ENCODE measurements around the gene CAMTA1. TPM values are rescaled to one million over a fixed set of nuclear protein-coding genes. Genes with fewer than 3 reads are reported as not detected.

Gene CAMTA1
- total and polyA plus RNA-seq, 4 donors = 90.5 to 236 (median 195) TPM

- peaks cover 5% of the 10 kb centered on the region for H3K36me3 ChIP-seq (ENCODE audit: control insufficient read depth, insufficient read depth, low read length)
- H3K4me1 ChIP-seq (ENCODE audit: control insufficient read depth, insufficient read depth, low read length) = peaks cover 39% of the 10 kb centered on the region
- no peak overlapping the region for H3K4me3 ChIP-seq (ENCODE audit: low read depth, low read length)
- no peaks in the 10 kb centered on the region for H3K27me3 ChIP-seq (ENCODE audit: control insufficient read depth, insufficient read depth, low read length)
- 38% methylated on average over 12 of the region's 17 CpGs for WGBS (ENCODE audit: insufficient coverage)
- no peaks in the 10 kb centered on the region for H3K9me3 ChIP-seq (ENCODE audit: control insufficient read depth, insufficient read depth, low read length)
- H3K27ac ChIP-seq (ENCODE audit: low read depth, low read length) = peak overlapping the region; percentile 40
- DNase-seq (ENCODE audit: low read depth in 4 of 6, low spot score in 6 of 6) = peak in 2 of 6 donors; percentile 89 to 92
These were observed 706.0 kb downstream of the CAMTA1 start for GRCh38 chr1:7491109-7491817.

DNA sequence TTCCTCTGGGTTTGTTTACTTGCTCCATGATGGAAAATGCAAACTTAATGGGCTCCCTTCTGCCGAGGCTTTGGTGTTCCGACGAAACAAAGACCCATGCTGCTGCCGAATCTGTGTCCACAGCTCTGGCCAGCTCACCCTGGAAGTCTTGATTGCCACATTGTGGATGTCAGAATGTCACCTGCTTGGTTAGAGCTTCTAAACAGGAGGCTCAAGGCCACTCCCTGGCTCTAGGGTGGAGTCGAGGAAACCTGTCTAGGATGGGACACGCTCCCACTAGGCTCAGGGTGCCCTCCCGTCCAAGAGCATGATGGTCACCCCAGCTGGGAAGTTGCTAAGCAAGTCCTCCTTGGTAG is 706.5 kb downstream of the CAMTA1 start:
- no peak overlapping the region for H3K4me3 ChIP-seq (ENCODE audit: low read depth, low read length)
- H3K27me3 ChIP-seq (ENCODE audit: control insufficient read depth, insufficient read depth, low read length) = no peaks in the 10 kb centered on the region
- no peak overlapping the region for H3K27ac ChIP-seq (ENCODE audit: low read depth, low read length)
- 34% methylated on average over 7 of the region's 7 CpGs for WGBS (ENCODE audit: insufficient coverage)
- DNase-seq (ENCODE audit: low read depth in 4 of 6, low spot score in 6 of 6) = no peak
- peaks cover 44% of the 10 kb centered on the region for H3K4me1 ChIP-seq (ENCODE audit: control insufficient read depth, insufficient read depth, low read length)
- no peaks in the 10 kb centered on the region for H3K9me3 ChIP-seq (ENCODE audit: control insufficient read depth, insufficient read depth, low read length)
- H3K36me3 ChIP-seq (ENCODE audit: control insufficient read depth, insufficient read depth, low read length) = peaks cover 5% of the 10 kb centered on the region

GRCh38 chr1:7493711-7494454 is 708.6 kb downstream of the CAMTA1 start:
- H3K27ac ChIP-seq (ENCODE audit: low read depth, low read length) = no peak overlapping the region
- H3K27me3 ChIP-seq (ENCODE audit: control insufficient read depth, insufficient read depth, low read length) = no peaks in the 10 kb centered on the region
- no peaks in the 10 kb centered on the region for H3K9me3 ChIP-seq (ENCODE audit: control insufficient read depth, insufficient read depth, low read length)
- H3K36me3 ChIP-seq (ENCODE audit: control insufficient read depth, insufficient read depth, low read length) = peaks cover 2% of the 10 kb centered on the region
- H3K4me1 ChIP-seq (ENCODE audit: control insufficient read depth, insufficient read depth, low read length) = peaks cover 54% of the 10 kb centered on the region
- DNase-seq (ENCODE audit: low read depth in 4 of 6, low spot score in 6 of 6) = no peak
- 63% methylated on average over 7 of the region's 17 CpGs for WGBS (ENCODE audit: insufficient coverage)
- H3K4me3 ChIP-seq (ENCODE audit: low read depth, low read length) = no peak overlapping the region

- 21% methylated on average over 10 of the region's 11 CpGs for WGBS (ENCODE audit: insufficient coverage)
- Histone ChIP-seq H3K4me1 (ENCODE audit: control insufficient read depth, insufficient read depth, low read length) (peaks cover 56% of the 10 kb centered on the region), H3K27ac (ENCODE audit: low read depth, low read length) (peak overlapping the region; percentile 25), H3K9me3 (ENCODE audit: control insufficient read depth, insufficient read depth, low read length) (no peaks in the 10 kb centered on the region), H3K27me3 (ENCODE audit: control insufficient read depth, insufficient read depth, low read length) (no peaks in the 10 kb centered on the region), H3K36me3 (ENCODE audit: control insufficient read depth, insufficient read depth, low read length) (peaks cover 2% of the 10 kb centered on the region), H3K4me3 (ENCODE audit: low read depth, low read length) (no peak overlapping the region)
- DNase-seq (ENCODE audit: low read depth in 4 of 6, low spot score in 6 of 6) = peak in 2 of 6 donors; percentile 38 to 41
These were observed 710.7 kb downstream of the CAMTA1 start for GRCh38 chr1:7495962-7496361.

DNA sequence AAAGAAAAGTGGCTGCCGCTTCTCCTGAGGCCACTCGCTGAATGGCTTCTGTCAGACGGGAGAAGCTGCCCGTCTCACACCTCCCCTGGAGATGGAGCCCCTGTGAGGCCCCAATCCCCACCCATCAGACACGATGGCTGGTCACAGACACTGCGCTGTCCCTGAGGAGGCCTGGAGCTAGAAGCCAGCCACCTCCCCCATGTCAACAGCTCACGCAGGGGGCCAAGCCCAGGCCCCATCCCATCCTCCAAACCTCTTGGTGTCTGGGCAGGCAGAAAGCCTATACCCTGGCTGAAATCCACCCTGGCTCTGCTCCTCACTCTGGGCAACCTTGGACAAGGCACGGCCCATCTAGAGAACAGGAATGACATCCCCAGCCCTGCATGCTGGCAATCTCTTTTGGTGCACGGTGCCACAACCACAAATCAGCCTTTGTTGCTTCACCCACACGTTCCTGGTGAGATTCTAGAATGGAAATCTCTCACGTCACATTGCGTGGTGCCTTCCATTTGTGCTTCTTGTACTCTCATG is 711.9 kb downstream of the CAMTA1 start:
- 76% methylated on average over 11 of the region's 12 CpGs for WGBS (ENCODE audit: insufficient coverage)

DNA sequence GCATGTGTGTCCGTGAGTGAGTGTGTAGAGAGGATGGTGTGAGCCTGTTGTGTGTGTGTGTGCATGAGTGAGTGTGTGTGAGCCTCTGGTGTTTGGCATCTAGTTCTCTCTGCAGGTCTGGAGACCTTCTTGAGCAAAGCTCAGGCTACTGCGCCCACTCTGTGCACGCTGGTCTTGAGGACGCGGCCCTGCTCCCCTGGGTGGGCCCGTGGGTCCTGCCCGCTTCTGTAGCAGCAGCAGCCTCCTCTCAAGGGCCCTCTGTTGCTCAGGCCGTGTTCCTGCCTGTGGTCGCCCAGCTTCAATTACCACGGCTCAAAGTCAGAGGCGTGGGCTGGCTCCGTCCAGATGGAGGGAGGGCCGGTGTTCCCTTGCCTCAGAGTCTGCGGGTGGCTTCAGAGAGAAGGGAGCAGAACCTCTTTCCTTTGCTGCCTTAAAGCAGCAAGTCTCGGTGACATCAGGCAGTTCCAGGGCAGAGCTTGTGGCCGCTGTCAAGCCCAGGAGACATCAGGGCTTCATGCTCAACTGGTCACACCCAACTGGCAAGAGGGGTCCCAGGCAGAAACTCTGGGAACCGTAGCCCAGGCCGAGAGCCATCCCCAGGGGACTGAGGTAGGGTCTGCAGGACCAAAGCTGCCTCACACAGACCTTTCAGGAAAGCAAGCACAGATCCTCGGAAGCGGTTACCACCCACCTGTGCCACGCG is 715.3 kb downstream of the CAMTA1 start:
- no peak overlapping the region for H3K4me3 ChIP-seq (ENCODE audit: low read depth, low read length)
- DNase-seq (ENCODE audit: low read depth in 4 of 6, low spot score in 6 of 6) = peak in 1 of 6 donors; percentile 33
- WGBS (ENCODE audit: insufficient coverage) = 79% methylated on average over 21 of the region's 22 CpGs
- no peaks in the 10 kb centered on the region for H3K27me3 ChIP-seq (ENCODE audit: control insufficient read depth, insufficient read depth, low read length)
- peak overlapping the region; percentile 67 for H3K27ac ChIP-seq (ENCODE audit: low read depth, low read length)
- peaks cover 10% of the 10 kb centered on the region for H3K36me3 ChIP-seq (ENCODE audit: control insufficient read depth, insufficient read depth, low read length)
- H3K4me1 ChIP-seq (ENCODE audit: control insufficient read depth, insufficient read depth, low read length) = peaks cover 64% of the 10 kb centered on the region
- no peaks in the 10 kb centered on the region for H3K9me3 ChIP-seq (ENCODE audit: control insufficient read depth, insufficient read depth, low read length)

More for the DNA sequence above, 711.9 kb downstream of the CAMTA1 start:
- DNase-seq (ENCODE audit: low read depth in 4 of 6, low spot score in 6 of 6) = no peak
- no peaks in the 10 kb centered on the region for H3K27me3 ChIP-seq (ENCODE audit: control insufficient read depth, insufficient read depth, low read length)
- no peaks in the 10 kb centered on the region for H3K9me3 ChIP-seq (ENCODE audit: control insufficient read depth, insufficient read depth, low read length)
- no peak overlapping the region for H3K4me3 ChIP-seq (ENCODE audit: low read depth, low read length)
- peaks cover 2% of the 10 kb centered on the region for H3K36me3 ChIP-seq (ENCODE audit: control insufficient read depth, insufficient read depth, low read length)
- no peak overlapping the region for H3K27ac ChIP-seq (ENCODE audit: low read depth, low read length)
- H3K4me1 ChIP-seq (ENCODE audit: control insufficient read depth, insufficient read depth, low read length) = peaks cover 57% of the 10 kb centered on the region

- no peaks in the 10 kb centered on the region for H3K9me3 ChIP-seq (ENCODE audit: control insufficient read depth, insufficient read depth, low read length)
- H3K27me3 ChIP-seq (ENCODE audit: control insufficient read depth, insufficient read depth, low read length) = no peaks in the 10 kb centered on the region
- peaks cover 62% of the 10 kb centered on the region for H3K4me1 ChIP-seq (ENCODE audit: control insufficient read depth, insufficient read depth, low read length)
- peak in 2 of 6 donors; percentile 56 to 75 for DNase-seq (ENCODE audit: low read depth in 4 of 6, low spot score in 6 of 6)
- H3K27ac ChIP-seq (ENCODE audit: low read depth, low read length) = peak overlapping the region; percentile 67
- H3K36me3 ChIP-seq (ENCODE audit: control insufficient read depth, insufficient read depth, low read length) = peaks cover 12% of the 10 kb centered on the region
- 29% methylated on average over 10 of the region's 10 CpGs for WGBS (ENCODE audit: insufficient coverage)
- H3K4me3 ChIP-seq (ENCODE audit: low read depth, low read length) = no peak overlapping the region
These were observed 715.8 kb downstream of the CAMTA1 start for GRCh38 chr1:7501084-7501491.

- Histone ChIP-seq H3K9me3 (ENCODE audit: control insufficient read depth, insufficient read depth, low read length) (no peaks in the 10 kb centered on the region), H3K36me3 (ENCODE audit: control insufficient read depth, insufficient read depth, low read length) (peaks cover 13% of the 10 kb centered on the region), H3K4me1 (ENCODE audit: control insufficient read depth, insufficient read depth, low read length) (peaks cover 54% of the 10 kb centered on the region), H3K27ac (ENCODE audit: low read depth, low read length) (peak overlapping the region; percentile 43), H3K4me3 (ENCODE audit: low read depth, low read length) (no peak overlapping the region), H3K27me3 (ENCODE audit: control insufficient read depth, insufficient read depth, low read length) (no peaks in the 10 kb centered on the region)
- 46% methylated on average over 11 of the region's 15 CpGs for WGBS (ENCODE audit: insufficient coverage)
- DNase-seq (ENCODE audit: low read depth in 4 of 6, low spot score in 6 of 6) = peak in 2 of 6 donors; percentile 50 to 88
These were observed 716.7 kb downstream of the CAMTA1 start for GRCh38 chr1:7501723-7502603.
